SU-DHL-6 (cell line): ENCODE results near the gene GLRA3.

Experiments used
- CTCF ChIP-seq: fragments of 200-600 bp; sonication (generic); IDR thresholded peaks from one replicate; pipeline ENCODE4 v1.5.1; 2017; ENCODE audit warnings: antibody characterized with exemption, mild to moderate bottlenecking, low read length, moderate library complexity; ENCODE audit not compliant: insufficient read depth, poor library complexity, severe bottlenecking
- EZH2phosphoT487 ChIP-seq: fragments of 200-600 bp; sonication (generic), shearing (Covaris generic); conservative IDR thresholded peaks from 2 replicates; pipeline ENCODE4 v1.6.1; 2018; ENCODE audit warnings: mild to moderate bottlenecking, antibody characterized with exemption, low read length, moderate library complexity, mixed read lengths

DNA sequence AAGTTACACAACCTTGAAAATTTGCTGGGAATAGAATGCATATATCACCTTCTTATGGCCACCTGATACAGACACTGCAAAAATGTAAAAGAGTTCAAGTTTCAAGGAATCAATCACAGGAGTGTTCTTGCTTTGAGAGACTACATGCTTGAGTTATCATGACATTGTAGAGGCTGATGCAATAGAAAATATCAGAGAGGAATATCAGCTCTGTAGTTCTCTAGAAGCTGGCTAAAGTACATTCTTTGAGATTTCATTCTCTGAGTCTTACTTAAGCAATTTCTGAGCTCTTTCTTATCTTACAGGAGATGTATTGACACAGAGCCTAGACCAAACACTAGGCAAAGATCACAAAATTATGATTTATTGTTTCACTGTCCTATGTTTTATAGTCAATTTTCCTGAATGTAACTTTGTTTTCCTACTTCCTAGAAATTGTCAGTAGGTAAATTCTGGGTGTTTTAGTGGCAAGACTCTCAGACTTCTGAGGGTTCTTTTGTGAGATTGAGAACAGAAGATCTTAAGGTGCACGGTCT is 154.7 kb downstream of the GLRA3 start:
- TF ChIP-seq CTCF (no peak), EZH2phosphoT487 (no peak)
